Measurements from ENCODE around the gene MBNL1.

- TF ChIP-seq CTCF (IDR thresholded peaks at IDR 0.05) (no peak), EP300 (IDR thresholded peaks at IDR 0.05) (no peak), POLR2A (IDR thresholded peaks at IDR 0.05) (no peak), POLR2AphosphoS5 (IDR thresholded peaks at IDR 0.05) (no peak)
Observed at GRCh38 chr3:152497457-152497856, 228.7 kb downstream of the MBNL1 start.
